HepG2 (cell line): ENCODE data around the gene TRAF4. TPM values are rescaled to one million over a fixed set of nuclear protein-coding genes. Genes with fewer than 3 reads are reported as not detected.

Experiments
- EZH2 ChIP-seq: conservative IDR thresholded peaks from 2 replicates; pipeline ENCODE4 v1.6.1; 2012; ENCODE audit warnings: mild to moderate bottlenecking, low read depth, low read length, moderate library complexity
- FOXK2 ChIP-seq: fragments of 450-650 bp; IDR thresholded peaks from 2 replicates; pipeline ENCODE4 v1.6.1; 2016
- RFXAP ChIP-seq: sonication (generic); formaldehyde crosslinking; IDR thresholded peaks from 2 replicates; pipeline ENCODE4 v1.4.0; 2020; ENCODE audit warnings: missing genetic modification reagents, borderline replicate concordance
- SALL2 ChIP-seq: sonication (generic); formaldehyde crosslinking; IDR thresholded peaks from 2 replicates; pipeline ENCODE4 v1.8.1; 2023; ENCODE audit warnings: mild to moderate bottlenecking, missing genetic modification reagents, inconsistent platforms
- SOX6 ChIP-seq, 2 experiments: fragments of 450-650 bp in 1 of 2; sonication (generic) in 1 of 2; formaldehyde crosslinking in 1 of 2; IDR thresholded peaks; 2 replicates each; pipeline versions ENCODE4 v1.4.0 to v1.6.1; 2017 to 2020; ENCODE audit warnings: antibody characterized with exemption in 1 of 2, mild to moderate bottlenecking in 1 of 2, missing genetic modification reagents in 1 of 2
- WIZ ChIP-seq: sonication (generic); formaldehyde crosslinking; IDR thresholded peaks from 2 replicates; pipeline ENCODE4 v1.5.1; 2020; ENCODE audit warnings: mild to moderate bottlenecking, missing genetic modification reagents
- ZNF607 ChIP-seq: sonication (generic); formaldehyde crosslinking; IDR thresholded peaks from 2 replicates; pipeline ENCODE4 v1.5.1; 2020; ENCODE audit warnings: missing genetic modification reagents, mild to moderate bottlenecking, borderline replicate concordance
- ZNF660 ChIP-seq: sonication (generic); formaldehyde crosslinking; IDR thresholded peaks from 2 replicates; pipeline ENCODE4 v1.5.1; 2020; ENCODE audit warnings: mild to moderate bottlenecking, low read depth, missing genetic modification reagents, borderline replicate concordance
- polyA plus RNA-seq, 8 experiments: library from polyadenylated mRNA; depleted of rRNA in 3 of 8; stranded (reverse) in 7 of 8; unstranded in 1 of 8; fragments of >200 nt; fragmentation: Illumina TruSeq in 4 of 8; extraction: Trizol in 4 of 8; gene quantifications; 2 replicates each; pipeline versions ENCODE4 v1.2.1 to v1.2.3, GENCODE V29; 2011 to 2016; ENCODE audit warnings: low read depth in 4 of 8, missing spikeins in 1 of 8, mixed read lengths in 1 of 8; ENCODE audit not compliant: insufficient read depth in 1 of 8
- total RNA-seq, 5 experiments: library from RNA; depleted of rRNA; stranded (reverse); fragments of >200 nt; fragmentation: Illumina TruSeq; extraction: Trizol; gene quantifications; 2 replicates each; pipeline ENCODE4 v1.2.3, GENCODE V29; 2016; ENCODE audit warnings: low read depth in 1 of 5
- TF ChIP-seq, protein P1 (sequence below): sonication (generic); formaldehyde crosslinking; IDR thresholded peaks from 2 replicates; pipeline ENCODE4 v1.9.0; 2021; ENCODE audit warnings: mild to moderate bottlenecking, missing genetic modification reagents
- TF ChIP-seq, protein P2 (sequence below): sonication (generic); formaldehyde crosslinking; IDR thresholded peaks from one replicate; pipeline ENCODE4 v1.5.1; 2020; ENCODE audit warnings: mild to moderate bottlenecking, missing genetic modification reagents; ENCODE audit errors: not compliant biosample characterization
- TF ChIP-seq, protein P3 (sequence below): sonication (generic); formaldehyde crosslinking; IDR thresholded peaks from 2 replicates; pipeline ENCODE4 v1.4.0; 2020; ENCODE audit warnings: low read depth, mild to moderate bottlenecking, missing genetic modification reagents

The TRAF4 gene
- total and polyA plus RNA-seq, 2 of the 13 experiments (the other 11 are each of a cell fraction or from before 2014, with no cell fraction given), result 86.0 to 89.9 TPM

DNA sequence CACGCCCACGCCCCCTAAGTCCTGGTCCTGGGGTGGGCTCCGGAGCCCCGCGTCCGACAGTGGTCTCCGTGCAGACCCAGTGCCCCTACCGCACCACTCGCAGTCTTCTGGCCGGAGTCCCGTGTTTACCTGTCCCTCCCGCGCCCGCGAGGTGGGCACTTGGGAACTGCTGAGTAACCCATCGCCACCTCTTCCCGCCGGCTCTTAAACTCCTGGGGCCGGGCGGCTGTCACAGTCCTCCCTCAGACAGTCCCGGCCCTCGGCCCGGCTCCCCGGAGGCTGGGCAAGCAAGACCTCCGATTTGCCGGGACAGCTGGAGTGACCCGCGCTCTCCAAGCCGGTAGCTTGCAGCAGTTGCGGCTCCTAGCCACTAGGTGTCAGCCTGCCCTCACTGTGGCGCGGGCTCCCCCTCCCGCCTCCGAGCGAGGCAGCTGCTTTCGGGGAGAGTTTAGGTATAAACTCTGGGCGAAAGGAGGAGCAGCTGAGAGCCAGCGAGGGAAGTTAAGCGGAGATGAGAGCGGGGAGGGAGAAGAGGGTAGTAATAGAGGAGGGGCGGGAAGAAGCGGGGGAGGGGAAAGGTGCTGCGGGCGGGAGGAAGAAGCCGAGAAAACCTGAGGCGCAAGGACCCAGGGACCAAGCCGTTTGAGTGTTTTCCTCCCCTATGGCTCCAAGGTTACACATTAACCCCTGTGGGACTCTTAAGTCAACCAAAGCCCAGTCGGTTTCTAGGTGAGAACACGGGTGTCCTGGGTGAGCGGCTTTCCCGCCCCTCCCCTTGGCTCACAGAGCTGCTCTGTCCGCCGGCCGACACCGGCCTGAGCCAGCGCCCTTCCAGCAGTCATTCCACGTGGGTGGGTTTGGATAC, 17.0 kb upstream of the TRAF4 start (continued):
- TF ChIP-seq, protein P1, sequence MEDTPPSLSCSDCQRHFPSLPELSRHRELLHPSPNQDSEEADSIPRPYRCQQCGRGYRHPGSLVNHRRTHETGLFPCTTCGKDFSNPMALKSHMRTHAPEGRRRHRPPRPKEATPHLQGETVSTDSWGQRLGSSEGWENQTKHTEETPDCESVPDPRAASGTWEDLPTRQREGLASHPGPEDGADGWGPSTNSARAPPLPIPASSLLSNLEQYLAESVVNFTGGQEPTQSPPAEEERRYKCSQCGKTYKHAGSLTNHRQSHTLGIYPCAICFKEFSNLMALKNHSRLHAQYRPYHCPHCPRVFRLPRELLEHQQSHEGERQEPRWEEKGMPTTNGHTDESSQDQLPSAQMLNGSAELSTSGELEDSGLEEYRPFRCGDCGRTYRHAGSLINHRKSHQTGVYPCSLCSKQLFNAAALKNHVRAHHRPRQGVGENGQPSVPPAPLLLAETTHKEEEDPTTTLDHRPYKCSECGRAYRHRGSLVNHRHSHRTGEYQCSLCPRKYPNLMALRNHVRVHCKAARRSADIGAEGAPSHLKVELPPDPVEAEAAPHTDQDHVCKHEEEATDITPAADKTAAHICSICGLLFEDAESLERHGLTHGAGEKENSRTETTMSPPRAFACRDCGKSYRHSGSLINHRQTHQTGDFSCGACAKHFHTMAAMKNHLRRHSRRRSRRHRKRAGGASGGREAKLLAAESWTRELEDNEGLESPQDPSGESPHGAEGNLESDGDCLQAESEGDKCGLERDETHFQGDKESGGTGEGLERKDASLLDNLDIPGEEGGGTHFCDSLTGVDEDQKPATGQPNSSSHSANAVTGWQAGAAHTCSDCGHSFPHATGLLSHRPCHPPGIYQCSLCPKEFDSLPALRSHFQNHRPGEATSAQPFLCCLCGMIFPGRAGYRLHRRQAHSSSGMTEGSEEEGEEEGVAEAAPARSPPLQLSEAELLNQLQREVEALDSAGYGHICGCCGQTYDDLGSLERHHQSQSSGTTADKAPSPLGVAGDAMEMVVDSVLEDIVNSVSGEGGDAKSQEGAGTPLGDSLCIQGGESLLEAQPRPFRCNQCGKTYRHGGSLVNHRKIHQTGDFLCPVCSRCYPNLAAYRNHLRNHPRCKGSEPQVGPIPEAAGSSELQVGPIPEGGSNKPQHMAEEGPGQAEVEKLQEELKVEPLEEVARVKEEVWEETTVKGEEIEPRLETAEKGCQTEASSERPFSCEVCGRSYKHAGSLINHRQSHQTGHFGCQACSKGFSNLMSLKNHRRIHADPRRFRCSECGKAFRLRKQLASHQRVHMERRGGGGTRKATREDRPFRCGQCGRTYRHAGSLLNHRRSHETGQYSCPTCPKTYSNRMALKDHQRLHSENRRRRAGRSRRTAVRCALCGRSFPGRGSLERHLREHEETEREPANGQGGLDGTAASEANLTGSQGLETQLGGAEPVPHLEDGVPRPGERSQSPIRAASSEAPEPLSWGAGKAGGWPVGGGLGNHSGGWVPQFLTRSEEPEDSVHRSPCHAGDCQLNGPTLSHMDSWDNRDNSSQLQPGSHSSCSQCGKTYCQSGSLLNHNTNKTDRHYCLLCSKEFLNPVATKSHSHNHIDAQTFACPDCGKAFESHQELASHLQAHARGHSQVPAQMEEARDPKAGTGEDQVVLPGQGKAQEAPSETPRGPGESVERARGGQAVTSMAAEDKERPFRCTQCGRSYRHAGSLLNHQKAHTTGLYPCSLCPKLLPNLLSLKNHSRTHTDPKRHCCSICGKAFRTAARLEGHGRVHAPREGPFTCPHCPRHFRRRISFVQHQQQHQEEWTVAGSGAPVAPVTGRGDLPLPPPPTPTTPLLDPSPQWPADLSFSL (CRISPR knock-in tag), result no peak
- TF ChIP-seq FOXK2 (no peak), ZNF660 (no peak), SOX6 (IDR thresholded peaks at IDR 0.05) (no peak), SOX6 (CRISPR knock-in tag; IDR thresholded peaks at IDR 0.05) (peak; percentile 48), ZNF607 (peak; percentile 16; the same call in 1 of the 2 replicates), SALL2 (CRISPR knock-in tag) (peak; percentile 90; the same call in 1 of the 2 replicates), WIZ (CRISPR knock-in tag) (0 out of 2 replicates have a peak, but pooled peaks have one; percentile 29), RFXAP (CRISPR knock-in tag) (peak; percentile 12; the same call in 1 of the 2 replicates), EZH2 (no peak)
- TF ChIP-seq, protein P2, sequence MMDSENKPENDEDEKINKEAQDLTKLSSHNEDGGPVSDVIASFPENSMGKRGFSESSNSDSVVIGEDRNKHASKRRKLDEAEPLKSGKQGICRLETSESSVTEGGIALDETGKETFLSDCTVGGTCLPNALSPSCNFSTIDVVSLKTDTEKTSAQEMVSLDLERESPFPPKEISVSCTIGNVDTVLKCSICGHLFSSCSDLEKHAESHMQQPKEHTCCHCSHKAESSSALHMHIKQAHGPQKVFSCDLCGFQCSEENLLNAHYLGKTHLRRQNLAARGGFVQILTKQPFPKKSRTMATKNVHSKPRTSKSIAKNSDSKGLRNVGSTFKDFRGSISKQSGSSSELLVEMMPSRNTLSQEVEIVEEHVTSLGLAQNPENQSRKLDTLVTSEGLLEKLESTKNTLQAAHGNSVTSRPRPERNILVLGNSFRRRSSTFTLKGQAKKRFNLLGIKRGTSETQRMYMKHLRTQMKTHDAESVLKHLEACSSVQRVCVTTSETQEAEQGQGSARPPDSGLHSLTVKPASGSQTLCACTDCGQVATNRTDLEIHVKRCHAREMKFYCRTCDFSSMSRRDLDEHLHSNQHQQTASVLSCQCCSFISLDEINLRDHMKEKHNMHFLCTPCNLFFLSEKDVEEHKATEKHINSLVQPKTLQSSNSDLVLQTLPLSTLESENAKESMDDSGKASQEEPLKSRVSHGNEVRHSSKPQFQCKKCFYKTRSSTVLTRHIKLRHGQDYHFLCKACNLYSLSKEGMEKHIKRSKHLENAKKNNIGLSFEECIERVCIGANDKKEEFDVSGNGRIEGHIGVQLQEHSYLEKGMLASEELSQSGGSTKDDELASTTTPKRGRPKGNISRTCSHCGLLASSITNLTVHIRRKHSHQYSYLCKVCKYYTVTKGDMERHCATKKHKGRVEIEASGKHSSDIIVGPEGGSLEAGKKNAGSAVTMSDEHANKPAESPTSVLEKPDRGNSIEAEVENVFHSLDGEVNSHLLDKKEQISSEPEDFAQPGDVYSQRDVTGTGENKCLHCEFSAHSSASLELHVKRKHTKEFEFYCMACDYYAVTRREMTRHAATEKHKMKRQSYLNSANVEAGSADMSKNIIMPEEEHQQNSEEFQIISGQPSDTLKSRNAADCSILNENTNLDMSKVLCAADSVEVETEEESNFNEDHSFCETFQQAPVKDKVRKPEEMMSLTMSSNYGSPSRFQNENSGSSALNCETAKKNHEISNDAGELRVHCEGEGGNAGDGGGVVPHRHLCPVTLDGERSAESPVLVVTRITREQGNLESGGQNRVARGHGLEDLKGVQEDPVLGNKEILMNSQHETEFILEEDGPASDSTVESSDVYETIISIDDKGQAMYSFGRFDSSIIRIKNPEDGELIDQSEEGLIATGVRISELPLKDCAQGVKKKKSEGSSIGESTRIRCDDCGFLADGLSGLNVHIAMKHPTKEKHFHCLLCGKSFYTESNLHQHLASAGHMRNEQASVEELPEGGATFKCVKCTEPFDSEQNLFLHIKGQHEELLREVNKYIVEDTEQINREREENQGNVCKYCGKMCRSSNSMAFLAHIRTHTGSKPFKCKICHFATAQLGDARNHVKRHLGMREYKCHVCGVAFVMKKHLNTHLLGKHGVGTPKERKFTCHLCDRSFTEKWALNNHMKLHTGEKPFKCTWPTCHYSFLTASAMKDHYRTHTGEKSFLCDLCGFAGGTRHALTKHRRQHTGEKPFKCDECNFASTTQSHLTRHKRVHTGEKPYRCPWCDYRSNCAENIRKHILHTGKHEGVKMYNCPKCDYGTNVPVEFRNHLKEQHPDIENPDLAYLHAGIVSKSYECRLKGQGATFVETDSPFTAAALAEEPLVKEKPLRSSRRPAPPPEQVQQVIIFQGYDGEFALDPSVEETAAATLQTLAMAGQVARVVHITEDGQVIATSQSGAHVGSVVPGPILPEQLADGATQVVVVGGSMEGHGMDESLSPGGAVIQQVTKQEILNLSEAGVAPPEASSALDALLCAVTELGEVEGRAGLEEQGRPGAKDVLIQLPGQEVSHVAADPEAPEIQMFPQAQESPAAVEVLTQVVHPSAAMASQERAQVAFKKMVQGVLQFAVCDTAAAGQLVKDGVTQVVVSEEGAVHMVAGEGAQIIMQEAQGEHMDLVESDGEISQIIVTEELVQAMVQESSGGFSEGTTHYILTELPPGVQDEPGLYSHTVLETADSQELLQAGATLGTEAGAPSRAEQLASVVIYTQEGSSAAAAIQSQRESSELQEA (CRISPR knock-in tag), result no peak
- TF ChIP-seq, protein P3, sequence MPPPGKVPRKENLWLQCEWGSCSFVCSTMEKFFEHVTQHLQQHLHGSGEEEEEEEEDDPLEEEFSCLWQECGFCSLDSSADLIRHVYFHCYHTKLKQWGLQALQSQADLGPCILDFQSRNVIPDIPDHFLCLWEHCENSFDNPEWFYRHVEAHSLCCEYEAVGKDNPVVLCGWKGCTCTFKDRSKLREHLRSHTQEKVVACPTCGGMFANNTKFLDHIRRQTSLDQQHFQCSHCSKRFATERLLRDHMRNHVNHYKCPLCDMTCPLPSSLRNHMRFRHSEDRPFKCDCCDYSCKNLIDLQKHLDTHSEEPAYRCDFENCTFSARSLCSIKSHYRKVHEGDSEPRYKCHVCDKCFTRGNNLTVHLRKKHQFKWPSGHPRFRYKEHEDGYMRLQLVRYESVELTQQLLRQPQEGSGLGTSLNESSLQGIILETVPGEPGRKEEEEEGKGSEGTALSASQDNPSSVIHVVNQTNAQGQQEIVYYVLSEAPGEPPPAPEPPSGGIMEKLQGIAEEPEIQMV (CRISPR knock-in tag), result peak; percentile 55; the same call in 1 of the 2 replicates
